NK-92 (cell line): ENCODE results near the gene PRKCH.

Experiments
- DNase-seq: peaks from one replicate; lab custom pipeline; 2025; ENCODE audit not compliant: unreplicated experiment; lab: John Stamatoyannopoulos, UW

Gene PRKCH

GRCh38 chr14:61484826-61485584, 163.6 kb downstream of the PRKCH start:
- no peak for DNase-seq

- no peak for DNase-seq
Observed at GRCh38 chr14:61485661-61486060, 164.3 kb downstream of the PRKCH start.

GRCh38 chr14:61486930-61487495, 165.6 kb downstream of the PRKCH start:
- DNase-seq: no peak

- DNase-seq: no peak
Observed at GRCh38 chr14:61488417-61489401, 167.3 kb downstream of the PRKCH start.

GRCh38 chr14:61489512-61489911, 168.1 kb downstream of the PRKCH start:
- no peak for DNase-seq

- DNase-seq: no peak
Observed at GRCh38 chr14:61489932-61490331, 168.6 kb downstream of the PRKCH start.

GRCh38 chr14:61491224-61491623, 169.8 kb downstream of the PRKCH start:
- DNase-seq: no peak

- DNase-seq: no peak
Observed at GRCh38 chr14:61491876-61492434, 170.6 kb downstream of the PRKCH start.

GRCh38 chr14:61492474-61492873, 171.1 kb downstream of the PRKCH start:
- no peak for DNase-seq

- DNase-seq: no peak
Observed at GRCh38 chr14:61493239-61493638, 171.9 kb downstream of the PRKCH start.

GRCh38 chr14:61494018-61494417, 172.6 kb downstream of the PRKCH start:
- DNase-seq: no peak

GRCh38 chr14:61495809-61496208, 174.4 kb downstream of the PRKCH start:
- DNase-seq: no peak

GRCh38 chr14:61498303-61498702, 176.9 kb downstream of the PRKCH start:
- no peak for DNase-seq

GRCh38 chr14:61498811-61499210, 177.4 kb downstream of the PRKCH start:
- DNase-seq: no peak

- DNase-seq: no peak
Observed at GRCh38 chr14:61499991-61500390, 178.6 kb downstream of the PRKCH start.

GRCh38 chr14:61501714-61502458, 180.5 kb downstream of the PRKCH start:
- no peak for DNase-seq

- no peak for DNase-seq
Observed at GRCh38 chr14:61502459-61503093, 181.2 kb downstream of the PRKCH start.

- no peak for DNase-seq
Observed at GRCh38 chr14:61503167-61503801, 181.9 kb downstream of the PRKCH start.

GRCh38 chr14:61504901-61505300, 183.5 kb downstream of the PRKCH start:
- no peak for DNase-seq
